LHCN-M2 (cell line): ENCODE measurements around the gene TMEFF1. TPM values are rescaled to one million over a fixed set of nuclear protein-coding genes. Genes with fewer than 3 reads are reported as not detected.

Source experiments
- DNase-seq: peaks from one replicate; pipeline ENCODE4 v3.0.0-alpha.2; 2012; ENCODE audit warnings: low read depth
- total RNA-seq: library from RNA; depleted of rRNA; stranded (reverse); fragments of >200 nt; gene quantifications from 2 replicates; pipeline ENCODE4 v1.2.3, GENCODE V29; 2014

Gene TMEFF1
- total RNA-seq, 1 experiment from 2014 or later = 2.4 TPM

DNA sequence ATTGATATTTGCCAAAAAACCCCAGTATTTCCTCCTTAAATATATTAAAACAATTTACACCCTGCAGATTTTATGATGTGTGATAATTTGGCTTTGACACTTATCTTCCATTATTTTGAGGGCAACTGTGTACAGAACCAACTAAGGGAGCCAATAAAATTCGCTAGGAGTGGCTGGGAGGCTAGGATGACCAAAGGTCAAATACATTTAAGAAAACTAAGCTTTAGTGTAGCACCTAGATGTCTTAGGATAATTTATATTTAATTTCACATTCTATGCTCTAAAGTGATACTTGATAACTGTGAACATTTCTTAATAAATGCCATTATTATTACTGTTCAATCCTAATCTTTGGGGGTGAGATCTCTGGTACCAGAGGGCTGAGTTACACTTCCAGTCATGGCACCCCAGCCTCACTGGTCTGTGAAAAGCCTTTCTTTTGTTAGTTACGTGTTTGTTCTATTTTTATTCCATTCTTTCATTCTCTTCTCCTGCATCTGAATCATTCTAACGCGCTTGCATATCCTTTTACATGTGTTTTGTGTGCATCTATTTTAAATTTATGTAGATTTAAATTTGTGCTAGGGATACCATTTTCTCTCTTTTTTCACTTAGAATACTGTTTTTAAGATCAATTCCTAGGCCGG, 26.9 kb upstream of the TMEFF1 start:
- DNase-seq = no peak

- no peak for DNase-seq
These were observed 25.9 kb upstream of the TMEFF1 start for GRCh38 chr9:100447041-100447440.

GRCh38 chr9:100448266-100448665, 24.7 kb upstream of the TMEFF1 start:
- DNase-seq = no peak

- no peak for DNase-seq
These were observed 23.5 kb upstream of the TMEFF1 start for GRCh38 chr9:100449420-100449819.

DNA sequence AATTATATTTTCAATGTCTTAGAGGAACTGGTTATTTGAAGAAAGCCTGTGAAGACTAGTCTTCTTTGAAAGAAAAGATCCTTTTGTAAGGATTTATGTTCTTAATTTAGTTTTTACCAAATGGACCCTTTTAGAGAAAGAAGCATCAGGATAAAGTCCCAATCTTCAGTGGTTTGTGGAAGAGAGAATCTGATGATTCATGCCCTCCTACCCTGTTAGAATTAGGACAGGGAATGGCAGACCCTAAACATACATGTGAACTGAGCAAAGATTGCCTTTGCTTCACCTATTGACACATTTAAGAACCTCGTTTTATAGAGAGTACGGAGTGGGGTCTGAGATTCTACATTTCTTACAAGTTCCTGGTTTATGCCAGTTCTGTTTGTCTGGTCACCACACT, 20.1 kb upstream of the TMEFF1 start:
- no peak for DNase-seq

DNA sequence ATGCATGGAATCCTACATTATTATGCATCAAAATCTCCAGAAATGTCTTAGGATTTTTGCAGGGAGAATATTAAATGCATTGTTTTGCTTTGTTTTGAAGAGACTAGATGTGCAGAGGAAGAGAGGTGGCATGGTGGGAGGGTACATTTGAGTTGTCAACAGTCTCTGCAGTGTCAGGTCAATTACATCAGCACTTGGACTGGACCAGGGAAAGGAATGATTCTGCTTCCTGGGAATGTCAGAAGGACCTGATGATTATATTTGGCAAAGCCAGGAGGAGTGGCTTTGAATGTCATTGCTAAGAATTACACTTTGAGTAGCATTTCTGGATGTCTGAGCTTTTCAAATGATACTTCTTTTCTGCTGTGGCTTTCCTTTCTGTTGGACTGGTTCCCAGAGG, 17.5 kb upstream of the TMEFF1 start:
- DNase-seq = no peak

GRCh38 chr9:100457517-100457916, 15.4 kb upstream of the TMEFF1 start:
- no peak for DNase-seq

DNA sequence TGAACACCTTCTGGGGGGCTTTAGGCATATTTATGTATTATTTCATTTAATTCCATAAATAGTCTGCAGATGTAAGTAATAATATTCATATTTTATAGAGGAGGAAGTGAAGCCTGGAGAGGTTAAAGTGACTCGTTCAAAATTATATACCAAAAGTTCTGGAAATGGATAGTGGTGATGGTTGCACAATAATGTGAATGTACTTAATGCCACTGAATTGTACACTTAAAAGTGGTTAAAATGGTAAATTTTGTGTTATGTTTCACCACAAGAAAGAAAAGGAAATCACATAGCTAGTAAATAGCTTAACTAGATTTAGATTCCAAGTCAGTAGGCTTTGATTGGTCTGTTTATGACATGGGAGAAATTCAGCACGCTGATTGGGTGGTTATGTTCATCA, 13.0 kb upstream of the TMEFF1 start:
- no peak for DNase-seq

- no peak for DNase-seq
These were observed 7.7 kb upstream of the TMEFF1 start for GRCh38 chr9:100465274-100465673.

GRCh38 chr9:100465761-100466160, 7.2 kb upstream of the TMEFF1 start:
- DNase-seq = no peak

DNA sequence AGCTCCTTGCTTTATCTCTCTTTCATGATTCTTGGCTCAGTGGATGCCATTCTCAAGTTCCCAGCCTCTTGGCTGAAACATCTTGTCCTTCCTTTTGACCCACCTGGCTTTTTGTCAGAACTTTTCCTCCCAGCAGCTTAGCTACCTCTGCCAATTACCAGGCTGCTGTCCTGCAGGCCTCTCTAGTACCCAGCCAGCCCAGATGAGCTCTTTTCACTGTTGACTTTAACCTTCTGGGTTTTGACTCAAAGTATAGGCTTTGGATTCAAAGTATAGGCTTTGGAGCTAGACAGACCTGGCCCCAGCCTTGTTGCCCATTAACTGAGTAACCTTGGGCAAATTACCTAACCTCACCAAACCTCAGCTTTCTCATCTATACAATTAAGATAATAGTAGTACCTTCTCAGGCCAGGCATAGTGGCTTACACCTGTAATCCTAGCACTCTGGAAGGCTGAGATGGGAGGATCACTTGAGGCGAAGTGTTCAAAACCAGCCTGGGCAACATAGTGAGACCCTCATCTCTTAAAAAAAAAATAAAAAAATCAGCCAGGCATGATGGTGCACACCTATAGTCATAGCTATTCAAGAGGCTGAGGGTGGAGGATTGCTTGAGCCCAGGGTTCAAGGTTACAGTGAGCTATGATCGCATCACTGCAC, 6.6 kb upstream of the TMEFF1 start:
- no peak for DNase-seq

DNA sequence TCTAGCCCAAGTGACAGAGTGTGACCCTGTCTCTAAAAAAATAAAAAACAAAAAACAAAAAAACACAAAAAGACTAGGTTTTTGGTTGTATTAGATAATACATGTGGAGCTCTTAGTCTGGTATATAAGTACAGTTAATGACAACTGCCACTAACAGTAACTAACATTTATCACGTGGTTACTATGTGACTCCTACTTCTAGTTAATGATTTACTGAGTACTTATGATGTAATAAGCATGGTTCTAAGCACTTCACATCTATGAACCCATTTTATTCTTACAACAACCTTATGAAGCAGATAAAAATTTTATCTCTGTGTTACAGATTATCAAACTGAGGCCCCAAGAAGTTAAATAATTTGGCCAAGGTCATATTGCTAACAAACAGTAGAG, 6.1 kb upstream of the TMEFF1 start:
- DNase-seq = no peak

DNA sequence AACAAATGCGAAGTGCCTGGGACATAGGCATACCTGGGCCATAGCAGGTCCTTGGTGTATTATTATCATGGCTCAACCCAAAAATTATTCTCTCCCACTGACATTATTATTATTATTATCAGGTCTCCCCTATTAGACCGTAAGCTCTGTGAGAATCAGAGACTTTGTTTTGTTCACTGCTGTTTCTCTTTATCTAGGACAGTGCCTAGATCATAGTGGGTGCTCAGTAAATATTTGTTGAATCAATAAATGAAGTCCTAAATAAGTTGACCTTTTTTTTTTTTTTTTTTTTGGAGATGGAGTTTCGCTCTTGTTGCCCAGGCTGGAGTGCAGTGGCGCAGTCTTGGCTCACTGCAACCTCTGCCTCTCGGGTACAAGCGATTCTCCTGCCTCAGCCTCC, 4.9 kb upstream of the TMEFF1 start:
- no peak for DNase-seq

GRCh38 chr9:100472268-100472667, 681 bp upstream of the TMEFF1 start:
- DNase-seq = no peak

DNA sequence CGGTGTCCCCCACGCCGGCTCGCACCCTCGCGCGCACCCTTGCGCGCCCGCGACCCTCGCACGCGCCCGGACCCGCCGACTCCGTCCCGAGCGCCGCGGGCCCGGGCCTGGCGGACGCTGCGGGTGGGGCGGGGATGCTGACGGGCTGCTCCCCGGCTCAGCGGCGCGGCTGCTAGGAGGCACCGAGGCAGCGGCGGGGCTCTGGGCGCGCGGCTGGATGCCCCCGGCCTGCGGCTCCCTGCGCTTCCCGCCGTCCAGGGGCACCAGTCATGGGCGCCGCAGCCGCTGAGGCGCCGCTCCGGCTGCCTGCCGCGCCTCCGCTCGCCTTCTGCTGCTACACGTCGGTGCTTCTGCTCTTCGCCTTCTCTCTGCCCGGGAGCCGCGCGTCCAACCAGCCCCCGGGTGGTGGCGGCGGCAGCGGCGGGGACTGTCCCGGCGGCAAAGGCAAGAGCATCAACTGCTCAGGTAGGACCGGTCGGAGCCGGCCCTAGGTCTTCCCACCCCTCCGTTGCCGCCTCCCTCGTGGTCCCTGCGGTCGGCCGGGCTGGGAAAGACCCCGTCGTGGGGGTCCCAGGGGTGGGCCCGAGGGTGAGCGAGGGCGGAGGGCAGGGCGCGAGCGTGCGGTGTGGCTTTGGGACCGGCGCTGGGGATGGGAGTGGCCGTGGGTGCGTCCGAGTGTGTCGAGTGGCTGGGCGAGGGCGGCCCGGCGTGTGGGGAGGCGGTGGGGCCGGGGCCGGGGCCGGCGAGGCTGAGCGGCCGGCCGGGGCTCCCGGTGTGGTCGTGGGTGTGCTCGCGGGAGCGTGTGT, 530 bp downstream of the TMEFF1 start:
- DNase-seq = peak; percentile 31

DNA sequence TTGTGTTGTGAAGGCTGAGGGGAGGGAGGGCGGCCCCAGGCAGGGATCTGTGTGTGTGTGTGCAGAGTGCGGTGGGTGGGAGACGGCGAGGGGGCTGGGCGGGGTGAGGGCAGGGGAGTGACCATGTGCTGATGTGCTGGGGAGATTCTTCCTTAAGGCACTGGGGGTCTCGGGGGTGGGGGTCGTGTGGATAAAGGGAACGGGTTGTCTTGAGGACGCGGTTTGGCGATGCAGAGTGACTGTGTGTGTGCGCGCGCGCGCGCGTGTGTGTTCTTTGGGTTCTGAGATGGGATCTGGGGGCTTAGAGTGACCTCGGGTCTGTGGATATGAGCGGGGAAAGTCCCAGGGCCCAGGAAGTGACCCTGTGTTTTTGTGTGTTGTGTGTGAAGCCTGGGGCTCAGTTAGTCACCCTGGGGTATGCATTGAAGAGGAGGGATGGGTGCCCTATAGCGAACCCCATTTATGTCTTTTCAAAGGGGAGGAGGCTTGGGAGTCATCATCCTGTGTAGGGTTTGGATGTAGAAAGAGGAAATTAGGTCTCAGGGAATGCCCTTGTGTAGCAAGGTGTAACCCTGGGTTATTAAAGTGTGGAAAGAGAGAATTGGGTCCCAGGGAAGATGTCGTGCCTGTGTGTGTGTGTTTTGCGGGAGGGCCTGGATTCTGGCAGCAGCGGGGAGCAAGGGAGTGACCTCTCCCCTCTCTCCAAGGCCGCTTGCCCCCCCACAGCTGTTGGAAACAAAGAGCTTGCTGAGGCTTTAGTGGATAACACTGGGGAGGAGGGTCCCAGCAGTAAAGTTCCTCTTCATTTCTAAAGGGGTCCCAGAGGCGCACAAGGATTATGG, 1.4 kb downstream of the TMEFF1 start:
- no peak for DNase-seq

DNA sequence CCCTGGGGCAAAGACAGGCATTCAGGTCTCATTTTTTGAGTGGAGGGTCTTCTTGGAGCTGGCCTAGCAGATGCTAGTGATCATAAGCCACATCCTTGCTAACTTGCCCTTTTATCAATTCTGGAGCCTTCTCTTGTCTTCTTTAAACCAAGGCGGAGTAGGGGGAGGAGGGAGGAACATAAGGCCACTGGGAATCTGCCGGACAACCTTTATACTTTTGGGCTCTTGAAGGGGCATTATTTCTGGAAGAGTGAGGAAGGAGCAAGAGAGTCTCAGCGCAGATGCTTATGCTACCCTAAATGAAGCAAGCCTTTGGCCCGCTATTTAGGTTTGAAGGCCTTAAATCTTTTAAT, 2.0 kb downstream of the TMEFF1 start:
- DNase-seq = no peak

- DNase-seq = no peak
These were observed 4.3 kb downstream of the TMEFF1 start for GRCh38 chr9:100477241-100477640.

DNA sequence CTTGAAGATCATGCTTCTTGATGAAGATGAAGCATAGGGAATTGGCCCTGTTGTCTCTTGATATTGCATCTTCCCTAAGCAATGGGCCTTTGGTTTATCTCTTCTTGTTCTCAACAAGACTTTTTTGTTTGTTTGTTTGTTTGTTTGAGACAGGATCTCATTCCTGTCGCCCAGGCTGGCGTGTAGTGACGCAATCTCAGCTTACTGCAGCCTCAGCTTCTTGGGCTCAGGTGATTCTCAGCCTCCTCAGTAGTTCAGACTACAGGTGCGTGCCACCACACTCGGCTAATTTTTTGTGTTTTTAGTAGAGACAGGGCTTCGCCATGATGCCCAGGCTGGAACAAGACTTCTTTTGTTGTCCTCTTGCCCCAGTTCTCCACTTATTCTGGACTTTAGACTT, 5.2 kb downstream of the TMEFF1 start:
- DNase-seq = no peak

DNA sequence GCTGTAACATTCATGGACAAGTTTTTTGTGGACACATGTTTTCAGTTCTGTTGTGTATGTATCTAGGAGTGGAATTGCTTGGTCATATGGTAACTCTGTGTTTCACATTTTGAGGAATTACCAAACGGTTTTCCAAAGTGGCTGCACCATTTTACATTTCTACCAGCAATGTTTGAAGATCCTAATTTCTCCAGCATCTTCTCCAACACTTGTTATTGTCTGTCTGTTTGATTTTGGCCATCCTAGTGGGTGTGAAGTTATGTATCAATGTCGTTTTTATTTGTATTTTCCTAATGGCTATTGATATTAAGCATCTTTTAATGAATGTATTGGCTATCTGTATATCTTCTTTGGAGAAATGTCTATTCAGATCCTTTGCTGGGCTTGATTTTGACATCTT, 6.9 kb downstream of the TMEFF1 start:
- no peak for DNase-seq

- DNase-seq = no peak
These were observed 12.2 kb downstream of the TMEFF1 start for GRCh38 chr9:100485196-100485595.
